Epithelial cell of proximal tubule (primary cell): ENCODE measurements around the gene CD83. TPM values are rescaled to one million over a fixed set of nuclear protein-coding genes. Genes with fewer than 3 reads are reported as not detected.

ENCODE experiments used
- DNase-seq: peaks from one replicate; pipeline ENCODE4 v3.0.0-alpha.2; 2011; ENCODE audit warnings: low read depth
- H3K4me3 ChIP-seq: 2 replicates; pipeline ENCODE4 v1.5.1; 2011; ENCODE audit warnings: low read depth, mild to moderate bottlenecking, low read length
- total RNA-seq: library from RNA; depleted of rRNA; stranded (reverse); fragments of >200 nt; gene quantifications from 2 replicates; pipeline ENCODE4 v1.2.3, GENCODE V29; 2015
- TF ChIP-seq, protein P1 (sequence below): conservative IDR thresholded peaks from 2 replicates; pipeline ENCODE4 v1.5.1; 2012; ENCODE audit warnings: low read depth, mild to moderate bottlenecking, low read length

Gene CD83
- total RNA-seq, 1 donor from 2014 or later: 3.7 TPM

DNA sequence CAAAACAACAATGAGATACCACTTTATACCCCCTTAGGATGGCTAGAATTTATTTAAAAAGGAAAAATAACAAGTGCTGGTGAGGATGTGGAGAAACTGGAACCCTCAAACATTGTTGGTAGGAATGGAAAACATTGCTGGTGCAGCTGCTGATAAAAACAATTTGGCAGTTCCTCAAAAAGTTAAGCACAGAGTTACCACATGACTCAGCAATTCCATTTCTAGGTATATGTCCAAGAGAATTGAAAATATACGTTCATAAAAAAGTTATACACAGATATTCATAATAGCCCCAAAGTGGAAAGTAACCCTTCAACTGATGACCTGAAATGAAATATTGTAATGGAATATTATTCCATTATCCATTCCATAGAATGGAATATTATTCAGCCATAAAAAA, 55.0 kb downstream of the CD83 start:
- DNase-seq: no peak
- no peak overlapping the region for H3K4me3 ChIP-seq
- TF ChIP-seq, protein P1, sequence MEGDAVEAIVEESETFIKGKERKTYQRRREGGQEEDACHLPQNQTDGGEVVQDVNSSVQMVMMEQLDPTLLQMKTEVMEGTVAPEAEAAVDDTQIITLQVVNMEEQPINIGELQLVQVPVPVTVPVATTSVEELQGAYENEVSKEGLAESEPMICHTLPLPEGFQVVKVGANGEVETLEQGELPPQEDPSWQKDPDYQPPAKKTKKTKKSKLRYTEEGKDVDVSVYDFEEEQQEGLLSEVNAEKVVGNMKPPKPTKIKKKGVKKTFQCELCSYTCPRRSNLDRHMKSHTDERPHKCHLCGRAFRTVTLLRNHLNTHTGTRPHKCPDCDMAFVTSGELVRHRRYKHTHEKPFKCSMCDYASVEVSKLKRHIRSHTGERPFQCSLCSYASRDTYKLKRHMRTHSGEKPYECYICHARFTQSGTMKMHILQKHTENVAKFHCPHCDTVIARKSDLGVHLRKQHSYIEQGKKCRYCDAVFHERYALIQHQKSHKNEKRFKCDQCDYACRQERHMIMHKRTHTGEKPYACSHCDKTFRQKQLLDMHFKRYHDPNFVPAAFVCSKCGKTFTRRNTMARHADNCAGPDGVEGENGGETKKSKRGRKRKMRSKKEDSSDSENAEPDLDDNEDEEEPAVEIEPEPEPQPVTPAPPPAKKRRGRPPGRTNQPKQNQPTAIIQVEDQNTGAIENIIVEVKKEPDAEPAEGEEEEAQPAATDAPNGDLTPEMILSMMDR: no peak

DNA sequence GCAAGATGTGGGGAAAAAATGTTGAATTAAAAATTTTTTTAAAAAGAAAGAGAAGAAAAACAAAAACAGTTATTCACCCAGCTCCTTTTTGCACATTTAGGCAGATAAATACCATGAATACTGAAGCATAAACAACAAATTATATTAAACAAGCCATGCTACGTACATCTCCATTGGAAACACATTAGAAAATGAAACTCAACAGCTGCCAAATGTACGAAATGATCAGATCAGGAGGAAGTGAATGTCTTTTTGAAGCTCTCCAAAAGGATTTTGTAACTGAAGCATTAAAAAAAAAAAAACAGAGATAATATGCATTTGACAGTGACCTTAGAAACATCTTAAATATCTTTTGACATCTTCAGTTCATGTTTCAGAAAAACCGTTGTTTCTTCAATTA, 56.7 kb downstream of the CD83 start:
- no peak overlapping the region for H3K4me3 ChIP-seq
- TF ChIP-seq, protein P1: no peak

DNA sequence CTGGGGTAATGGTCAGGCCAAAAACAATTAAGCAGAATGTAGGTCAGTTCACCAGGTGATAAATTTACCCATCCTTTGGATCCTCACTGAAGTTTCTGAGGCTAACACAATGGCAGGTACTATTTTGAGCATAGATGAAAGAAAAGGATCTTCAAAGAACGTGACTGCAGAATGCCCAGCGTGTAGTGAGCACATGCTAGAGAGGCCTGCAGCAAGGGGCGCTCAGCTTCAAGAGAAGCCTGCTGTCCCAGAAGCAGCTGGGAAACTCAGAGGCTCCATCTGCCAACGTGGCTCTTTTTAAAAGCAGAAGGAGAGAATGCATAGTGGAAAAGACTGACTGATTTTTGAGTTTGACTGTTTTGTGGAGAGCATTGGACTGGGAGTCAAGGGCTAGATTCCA, 57.4 kb downstream of the CD83 start:
- no peak for DNase-seq
- TF ChIP-seq, protein P1: no peak
- no peak overlapping the region for H3K4me3 ChIP-seq

More for the DNA sequence above, 56.7 kb downstream of the CD83 start:
- no peak for DNase-seq

DNA sequence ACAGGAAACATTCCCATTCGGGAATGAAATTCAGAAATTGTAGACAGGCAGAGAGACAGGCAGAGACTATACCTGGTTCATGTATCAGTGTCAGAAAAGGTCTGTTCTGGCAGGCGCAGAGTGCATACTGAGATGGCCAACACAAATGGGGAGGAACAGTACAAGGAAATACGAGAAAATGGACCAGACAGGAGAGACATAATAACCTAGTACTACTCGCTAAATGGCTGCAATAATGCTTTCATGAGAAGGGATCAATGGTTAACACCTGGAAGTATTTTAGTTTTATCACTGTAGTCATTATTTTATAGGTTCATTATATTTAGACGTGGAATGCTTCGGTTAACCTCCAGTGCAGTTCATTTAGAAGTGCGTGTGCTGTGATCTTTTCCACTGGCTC, 58.9 kb downstream of the CD83 start:
- TF ChIP-seq, protein P1: no peak
- DNase-seq: no peak
- no peak overlapping the region for H3K4me3 ChIP-seq

DNA sequence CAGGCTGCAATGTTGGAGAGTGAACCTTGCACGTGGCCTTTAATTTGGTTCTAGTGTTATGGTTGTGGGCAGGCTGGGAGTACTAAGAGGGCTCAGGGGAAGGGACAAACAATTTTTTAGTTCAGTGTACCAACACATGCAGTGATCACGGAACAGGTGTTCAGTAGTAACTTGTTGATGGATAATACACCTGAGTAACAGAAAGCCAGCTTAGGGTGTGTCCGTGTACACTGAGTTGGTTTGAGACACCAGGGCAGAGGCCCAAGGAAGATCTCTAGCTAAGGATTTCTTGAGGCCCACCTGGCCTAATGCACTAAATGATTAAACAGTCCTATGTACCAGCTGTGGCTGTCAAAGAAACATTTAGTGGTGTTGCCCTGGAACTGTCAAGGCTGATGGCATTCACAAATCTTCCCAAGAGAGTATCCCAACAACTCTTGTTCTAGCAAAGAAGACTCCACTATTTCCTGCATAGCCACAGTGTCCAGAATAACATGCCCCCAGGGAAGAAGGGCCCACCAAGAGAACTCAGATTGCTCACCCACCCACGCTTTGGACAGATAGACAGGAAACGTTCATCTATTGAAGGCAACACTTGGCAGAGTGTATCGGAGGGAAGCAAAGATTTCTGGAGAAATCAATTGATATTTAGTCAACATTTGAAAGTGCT, 60.0 kb downstream of the CD83 start:
- TF ChIP-seq, protein P1: no peak
- no peak for DNase-seq
- no peak overlapping the region for H3K4me3 ChIP-seq

DNA sequence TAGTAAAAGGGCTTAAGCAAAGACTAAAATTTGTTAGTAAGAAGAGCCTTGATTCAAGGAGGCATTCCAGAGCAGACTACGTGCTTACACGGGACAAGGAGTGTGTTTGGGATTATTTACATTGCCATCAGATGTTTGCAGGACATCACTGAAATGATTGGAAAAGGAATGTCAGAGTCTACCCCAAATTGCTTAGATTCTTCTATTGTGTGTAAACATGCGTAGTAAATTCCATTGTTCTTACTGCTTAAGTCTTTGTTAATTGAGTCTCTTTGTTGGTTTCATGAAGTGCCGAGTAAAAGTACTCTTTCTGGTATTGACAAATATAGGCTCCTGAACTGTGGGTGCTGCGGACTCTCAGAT, 60.5 kb downstream of the CD83 start:
- no peak overlapping the region for H3K4me3 ChIP-seq
- TF ChIP-seq, protein P1: no peak
- DNase-seq: no peak

DNA sequence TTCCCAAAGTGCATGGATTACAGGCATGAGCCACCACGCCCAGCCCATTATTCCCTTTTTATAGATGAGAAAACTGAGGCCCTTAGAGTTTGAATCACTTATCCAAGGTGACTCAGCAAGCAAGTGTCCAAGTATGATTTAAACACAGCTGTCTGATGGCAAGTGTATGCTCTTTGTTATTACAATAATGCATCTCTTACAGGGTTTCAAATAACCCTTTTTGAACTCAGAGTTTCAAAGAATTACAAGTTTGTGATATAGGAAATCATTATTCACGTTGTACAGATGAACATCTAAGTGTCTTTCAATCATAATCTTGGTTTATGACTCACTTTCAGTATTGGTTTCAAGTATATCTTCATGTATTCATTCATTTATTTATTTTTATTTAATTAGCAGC, 63.0 kb downstream of the CD83 start:
- H3K4me3 ChIP-seq: no peak overlapping the region
- TF ChIP-seq, protein P1: no peak
- DNase-seq: no peak
